ENCODE results near the gene SMIM3. TPM values are rescaled to one million over a fixed set of nuclear protein-coding genes. Genes with fewer than 3 reads are reported as not detected.

Gene SMIM3
- 17.1 TPM for total RNA-seq
- long read RNA-seq, transcript SMIM3-201 (2 exons, 2,332 nt): major isoform, 20 of 25 reads
- long read RNA-seq, partial matches to known transcripts: 3 of 25 reads
- long read RNA-seq, other reads (novel, unspliced or antisense): 2 of 25 reads

- ATAC-seq (peak; percentile 92 to 96), DNase-seq (peak; percentile 88)
- Histone ChIP-seq H3K36me3 (no peaks in the 10 kb centered on the region), H3K9me3 (no peaks in the 10 kb centered on the region), H3K4me1 (peaks cover 46% of the 10 kb centered on the region), H3K27me3 (ENCODE audit: low read depth) (no peaks in the 10 kb centered on the region), H3K4me3 (peak within 1 kb of the TSS; percentile 92), H3K27ac (peak within 1 kb of the TSS; percentile 92)
- intact Hi-C loops (cut with DNase I): no loop called here
- TF ChIP-seq CTCF (IDR thresholded peaks at IDR 0.05): peak; percentile 55
Observed at GRCh38 chr5:150778517-150779396, at the start of gene SMIM3. Gene SMIM3 (plus strand): TSS chr5:150778757. CDS start chr5:150795441, 16,684 bp downstream.

GRCh38 chr5:150729859-150730258 is 48.7 kb upstream of the SMIM3 start:
- intact Hi-C loops (cut with DNase I): no loop called here
- no peak overlapping the region for H3K4me3 ChIP-seq

GRCh38 chr5:150731669-150732242 is 46.8 kb upstream of the SMIM3 start:
- H3K4me3 ChIP-seq: no peak overlapping the region
- intact Hi-C loops (cut with DNase I): no loop called here
- no peak for DNase-seq
- ATAC-seq: peak in 1 of 2 donors; percentile 60
- peaks cover 9% of the 10 kb centered on the region for H3K4me1 ChIP-seq
- H3K27me3 ChIP-seq (ENCODE audit: low read depth): no peaks in the 10 kb centered on the region
- no peaks in the 10 kb centered on the region for H3K9me3 ChIP-seq
- TF ChIP-seq CTCF (IDR thresholded peaks at IDR 0.05): no peak
- H3K27ac ChIP-seq: peak overlapping the region; percentile 26
- H3K36me3 ChIP-seq: peaks cover 81% of the 10 kb centered on the region

More at GRCh38 chr5:150729859-150730258, 48.7 kb upstream of the SMIM3 start:
- DNase-seq (no peak), ATAC-seq (no peak)
- H3K27ac ChIP-seq: no peak overlapping the region
- peaks cover 94% of the 10 kb centered on the region for H3K36me3 ChIP-seq
- peaks cover 3% of the 10 kb centered on the region for H3K4me1 ChIP-seq
- no peak for TF ChIP-seq CTCF (IDR thresholded peaks at IDR 0.05)
- no peaks in the 10 kb centered on the region for H3K27me3 ChIP-seq (ENCODE audit: low read depth)
- no peaks in the 10 kb centered on the region for H3K9me3 ChIP-seq

- Histone ChIP-seq H3K36me3 (peaks cover 52% of the 10 kb centered on the region), H3K4me3 (no peak overlapping the region), H3K4me1 (peaks cover 9% of the 10 kb centered on the region), H3K27me3 (ENCODE audit: low read depth) (no peaks in the 10 kb centered on the region), H3K27ac (peak overlapping the region; percentile 78), H3K9me3 (no peaks in the 10 kb centered on the region)
- ATAC-seq: peak; percentile 78 to 84
- peak; percentile 86 for DNase-seq
- TF ChIP-seq CTCF (IDR thresholded peaks at IDR 0.05): no peak
- intact Hi-C loops (cut with DNase I): no loop called here
Observed at GRCh38 chr5:150734579-150735384, 43.8 kb upstream of the SMIM3 start.

GRCh38 chr5:150738862-150739261 is 39.7 kb upstream of the SMIM3 start:
- Histone ChIP-seq H3K4me3 (no peak overlapping the region), H3K4me1 (peaks cover 9% of the 10 kb centered on the region), H3K27me3 (ENCODE audit: low read depth) (no peaks in the 10 kb centered on the region), H3K36me3 (peaks cover 41% of the 10 kb centered on the region), H3K27ac (no peak overlapping the region), H3K9me3 (no peaks in the 10 kb centered on the region)
- intact Hi-C loops (cut with DNase I): no loop called here
- TF ChIP-seq CTCF (IDR thresholded peaks at IDR 0.05): no peak
- no peak for ATAC-seq
- DNase-seq: no peak

Data from lower lobe of right lung (tissue), 2 donors.